ENCODE measurements around the gene IKZF1.

DNA sequence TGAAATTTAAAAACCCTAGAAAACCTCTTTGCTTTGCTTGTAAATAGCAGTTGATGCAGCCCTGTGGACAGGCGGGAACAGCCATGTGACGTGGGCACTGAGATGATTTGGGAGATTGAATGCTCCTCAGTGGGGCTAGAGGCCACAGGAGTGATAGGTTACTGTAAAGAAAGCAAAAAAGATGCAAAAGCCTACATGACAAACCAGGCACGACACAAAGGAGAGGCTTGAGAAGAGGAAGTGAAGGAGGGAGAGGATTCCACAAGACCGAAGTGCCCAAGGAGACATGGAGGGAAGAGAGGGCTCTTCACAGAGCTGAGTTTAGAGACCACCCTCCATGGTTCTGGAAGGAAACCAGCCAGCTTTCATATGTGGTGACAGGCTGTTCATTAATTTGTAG is 25.7 kb downstream of the IKZF1 start:
- no peak for TF ChIP-seq CTCF (conservative IDR thresholded peaks at IDR 0.05; ENCODE audit: low read depth, low read length)
- no peak for TF ChIP-seq EZH2 (IDR thresholded peaks at IDR 0.05; ENCODE audit: borderline replicate concordance, low read depth, low read length, poor library complexity, severe bottlenecking)

Data from A673 (cell line).